NCI-H510A treated with DMSO at 0.1 percent for 48 hours (cell line): ENCODE results near the gene NES.

Experiments used
- DNase-seq: peaks from one replicate; lab custom pipeline; 2025; lab: John Stamatoyannopoulos, UW

The NES gene

DNA sequence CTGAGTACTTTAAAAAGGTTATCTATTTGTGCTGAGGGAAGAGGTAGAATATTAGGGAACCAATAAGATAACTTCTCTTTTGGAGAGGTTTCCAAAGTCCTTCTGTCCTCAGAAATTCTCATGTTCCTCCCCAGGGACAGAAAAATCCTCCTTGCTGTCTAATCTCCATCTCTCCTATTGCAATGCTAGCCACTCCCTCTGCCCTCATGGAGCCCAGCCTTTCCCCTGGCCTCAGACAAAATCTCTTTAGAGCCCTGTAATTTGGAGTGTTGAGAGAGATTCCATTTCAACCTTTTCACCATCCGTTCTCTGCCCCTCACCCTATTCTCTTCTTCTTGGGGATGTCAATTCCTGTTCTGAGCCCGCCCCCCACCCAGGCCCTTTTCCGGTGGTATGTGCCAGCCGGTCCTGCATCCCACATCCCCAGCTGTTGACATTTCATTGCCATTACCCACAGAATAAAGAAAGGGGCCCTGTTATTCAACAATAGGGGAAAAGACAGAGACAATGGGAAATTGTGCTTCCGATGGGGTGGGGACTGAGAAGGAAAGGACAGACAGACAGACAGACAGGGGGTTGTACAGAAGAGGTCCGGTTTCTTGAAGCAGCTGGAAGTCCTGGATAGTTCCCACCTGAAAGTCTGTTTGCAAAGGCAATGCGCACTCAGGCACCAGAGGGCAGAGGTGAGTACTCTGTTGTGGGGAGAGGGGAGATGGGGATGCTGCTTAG, 58.2 kb downstream of the NES start, which contains the start of gene HAPLN2:
Gene HAPLN2 (plus strand): TSS at position 563 of the 729 bp plus-strand sequence. CDS start 4,076 bp downstream, outside the sequence.
- DNase-seq, result peak; percentile 78
